COLO668 (cell line): ENCODE measurements around the gene MAPK4.
"Not testable (repeated sequence)": the region's sequence is repeated elsewhere in the genome, so short reads cannot be mapped to it uniquely, and the experiment has no call there.

Experiments
- DNase-seq: peaks from one replicate; lab custom pipeline; 2025; ENCODE audit not compliant: unreplicated experiment; lab: John Stamatoyannopoulos, UW

MAPK4 gene

GRCh38 chr18:50573196-50573595 is 13.3 kb downstream of the MAPK4 start:
- not testable (repeated sequence) for DNase-seq

GRCh38 chr18:50573679-50574078 is 13.8 kb downstream of the MAPK4 start:
- no peak for DNase-seq

- DNase-seq, result no peak
Observed at GRCh38 chr18:50578030-50578429, 18.1 kb downstream of the MAPK4 start.

- no peak for DNase-seq
Observed at GRCh38 chr18:50578651-50579050, 18.8 kb downstream of the MAPK4 start.

- DNase-seq, result no peak
Observed at GRCh38 chr18:50579061-50579774, 19.3 kb downstream of the MAPK4 start.

- no peak for DNase-seq
Observed at GRCh38 chr18:50581517-50581916, 21.6 kb downstream of the MAPK4 start.

- no peak for DNase-seq
Observed at GRCh38 chr18:50582500-50582899, 22.6 kb downstream of the MAPK4 start.

- DNase-seq, result no peak
Observed at GRCh38 chr18:50586710-50587109, 26.8 kb downstream of the MAPK4 start.

- DNase-seq, result peak; percentile 41
Observed at GRCh38 chr18:50590593-50590992, 30.7 kb downstream of the MAPK4 start.

GRCh38 chr18:50594012-50594411 is 34.1 kb downstream of the MAPK4 start:
- DNase-seq, result no peak

- no peak for DNase-seq
Observed at GRCh38 chr18:50594942-50595341, 35.1 kb downstream of the MAPK4 start.

- no peak for DNase-seq
Observed at GRCh38 chr18:50602466-50602865, 42.6 kb downstream of the MAPK4 start.

GRCh38 chr18:50606609-50607008 is 46.7 kb downstream of the MAPK4 start:
- no peak for DNase-seq

GRCh38 chr18:50607378-50607926 is 47.6 kb downstream of the MAPK4 start:
- no peak for DNase-seq

- not testable (repeated sequence) for DNase-seq
Observed at GRCh38 chr18:50609171-50609570, 49.3 kb downstream of the MAPK4 start.

- DNase-seq, result no peak
Observed at GRCh38 chr18:50610349-50610748, 50.5 kb downstream of the MAPK4 start.

GRCh38 chr18:50611529-50611941 is 51.6 kb downstream of the MAPK4 start:
- DNase-seq, result no peak

GRCh38 chr18:50614838-50615237 is 55.0 kb downstream of the MAPK4 start:
- DNase-seq, result no peak

- DNase-seq, result no peak
Observed at GRCh38 chr18:50616484-50617048, 56.7 kb downstream of the MAPK4 start.

- no peak for DNase-seq
Observed at GRCh38 chr18:50619861-50620275, 60.0 kb downstream of the MAPK4 start.

- DNase-seq, result no peak
Observed at GRCh38 chr18:50620319-50620718, 60.4 kb downstream of the MAPK4 start.

- no peak for DNase-seq
Observed at GRCh38 chr18:50621366-50621765, 61.5 kb downstream of the MAPK4 start.

GRCh38 chr18:50622320-50622719 is 62.4 kb downstream of the MAPK4 start:
- DNase-seq, result no peak
